KBM-7 (cell line): ENCODE data around the gene VAMP7.
"Not testable (repeated sequence)": the region's sequence is repeated elsewhere in the genome, so short reads cannot be mapped to it uniquely, and the experiment has no call there.

Source experiments
- DNase-seq: peaks from one replicate; pipeline ENCODE4 v3.0.0-alpha.2; 2015
- in situ Hi-C: fragments of 300-500 bp; cut with MboI; formaldehyde crosslinking; loops from 2 replicates; pipeline ENCODE4 v1.14.3; 2020; ENCODE audit warnings: low sequenced_read_pairs, low pct_unique_long_range_greater_than_20kb, mixed read lengths

The VAMP7 gene

GRCh38 chrX:155971658-155972057 lies 90.5 kb downstream of the VAMP7 start:
- in situ Hi-C loops, result not testable (repeated sequence)
- DNase-seq, result peak; percentile 61

- in situ Hi-C loops, DNase-seq: not testable (repeated sequence)
These were observed 91.1 kb downstream of the VAMP7 start for GRCh38 chrX:155972241-155972640.

- DNase-seq, result no peak
- in situ Hi-C loops, result no loop called here
These were observed 102.2 kb downstream of the VAMP7 start for GRCh38 chrX:155983326-155983725.

GRCh38 chrX:155985208-155985607 lies 104.1 kb downstream of the VAMP7 start:
- in situ Hi-C loops, result no loop called here

GRCh38 chrX:155986995-155987394 lies 105.8 kb downstream of the VAMP7 start:
- in situ Hi-C loops, DNase-seq: not testable (repeated sequence)

More at GRCh38 chrX:155985208-155985607, 104.1 kb downstream of the VAMP7 start:
- DNase-seq, result no peak

- no peak for DNase-seq
- in situ Hi-C loops, result no loop called here
These were observed 107.7 kb downstream of the VAMP7 start for GRCh38 chrX:155988859-155989258.
